Parathyroid adenoma (tissue), 2 donors: ENCODE results near the gene ZNF165.
A peak's percentile ranks its signal among the peaks of the same experiment; 100 is the strongest.

Experiments
- H2AFZ ChIP-seq: fragments of 300-600 bp; sonication (generic); one replicate; pipeline ENCODE4 v1.7.0; 2017; ENCODE audit warnings: antibody characterized with exemption, mild to moderate bottlenecking
- H3K27ac ChIP-seq: fragments of 300-600 bp; sonication (generic); one replicate; pipeline ENCODE4 v1.7.0; 2017
- H3K27me3 ChIP-seq: fragments of 300-600 bp; sonication (generic); one replicate; pipeline ENCODE4 v1.7.0; 2017; ENCODE audit warnings: low read length; ENCODE audit not compliant: control insufficient read depth, insufficient read depth
- H3K36me3 ChIP-seq: fragments of 300-600 bp; sonication (generic); one replicate; pipeline ENCODE4 v1.7.0; 2017; ENCODE audit warnings: low read length; ENCODE audit not compliant: control insufficient read depth, insufficient read depth
- H3K4me1 ChIP-seq: fragments of 300-600 bp; sonication (generic); one replicate; pipeline ENCODE4 v1.7.0; 2017; ENCODE audit warnings: control low read depth
- H3K4me2 ChIP-seq: fragments of 300-600 bp; sonication (generic); one replicate; pipeline ENCODE4 v1.7.0; 2017; ENCODE audit warnings: low read length
- H3K4me3 ChIP-seq: fragments of 300-600 bp; sonication (generic); one replicate; pipeline ENCODE4 v1.7.0; 2017; ENCODE audit warnings: low read depth, low read length
- H3K79me2 ChIP-seq: fragments of 300-600 bp; sonication (generic); one replicate; pipeline ENCODE4 v1.7.0; 2017; ENCODE audit warnings: control low read depth
- H3K9ac ChIP-seq: fragments of 300-600 bp; sonication (generic); one replicate; pipeline ENCODE4 v1.7.0; 2017; ENCODE audit warnings: mild to moderate bottlenecking
- H3K9me3 ChIP-seq: fragments of 300-600 bp; sonication (generic); one replicate; pipeline ENCODE4 v1.7.0; 2017; ENCODE audit warnings: low read length; ENCODE audit not compliant: control insufficient read depth
- TF ChIP-seq, protein P1 (sequence below): fragments of 300-600 bp; sonication (generic); IDR thresholded peaks from one replicate; pipeline ENCODE4 v1.7.0; 2017; ENCODE audit warnings: antibody characterized with exemption, mild to moderate bottlenecking
- donor health status: primary hyperparathyroidism.

Gene ZNF165

DNA sequence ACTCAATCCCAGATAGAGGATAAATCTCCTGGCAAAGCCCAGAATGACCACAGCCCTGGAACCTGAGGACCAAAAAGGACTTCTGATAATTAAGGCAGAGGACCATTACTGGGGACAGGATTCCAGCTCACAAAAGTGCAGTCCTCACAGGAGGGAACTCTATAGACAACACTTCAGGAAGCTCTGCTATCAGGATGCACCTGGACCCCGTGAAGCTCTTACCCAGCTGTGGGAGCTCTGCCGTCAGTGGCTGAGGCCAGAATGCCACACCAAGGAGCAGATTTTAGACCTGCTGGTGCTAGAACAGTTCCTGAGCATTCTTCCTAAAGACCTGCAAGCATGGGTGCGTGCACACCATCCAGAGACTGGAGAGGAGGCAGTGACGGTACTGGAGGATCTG is 45.0 kb downstream of the ZNF165 start:
- Histone ChIP-seq H3K4me1 (peaks cover 4% of the 10 kb centered on the region), H3K36me3 (no peaks in the 10 kb centered on the region), H3K27me3 (no peaks in the 10 kb centered on the region), H3K9me3 (no peaks in the 10 kb centered on the region), H3K27ac (peak overlapping the region; percentile 56), H3K9ac (no peak overlapping the region), H3K4me3 (no peak overlapping the region), H2AFZ (no peak overlapping the region), H3K4me2 (no peak overlapping the region), H3K79me2 (peaks cover 7% of the 10 kb centered on the region)
- TF ChIP-seq, protein P1, sequence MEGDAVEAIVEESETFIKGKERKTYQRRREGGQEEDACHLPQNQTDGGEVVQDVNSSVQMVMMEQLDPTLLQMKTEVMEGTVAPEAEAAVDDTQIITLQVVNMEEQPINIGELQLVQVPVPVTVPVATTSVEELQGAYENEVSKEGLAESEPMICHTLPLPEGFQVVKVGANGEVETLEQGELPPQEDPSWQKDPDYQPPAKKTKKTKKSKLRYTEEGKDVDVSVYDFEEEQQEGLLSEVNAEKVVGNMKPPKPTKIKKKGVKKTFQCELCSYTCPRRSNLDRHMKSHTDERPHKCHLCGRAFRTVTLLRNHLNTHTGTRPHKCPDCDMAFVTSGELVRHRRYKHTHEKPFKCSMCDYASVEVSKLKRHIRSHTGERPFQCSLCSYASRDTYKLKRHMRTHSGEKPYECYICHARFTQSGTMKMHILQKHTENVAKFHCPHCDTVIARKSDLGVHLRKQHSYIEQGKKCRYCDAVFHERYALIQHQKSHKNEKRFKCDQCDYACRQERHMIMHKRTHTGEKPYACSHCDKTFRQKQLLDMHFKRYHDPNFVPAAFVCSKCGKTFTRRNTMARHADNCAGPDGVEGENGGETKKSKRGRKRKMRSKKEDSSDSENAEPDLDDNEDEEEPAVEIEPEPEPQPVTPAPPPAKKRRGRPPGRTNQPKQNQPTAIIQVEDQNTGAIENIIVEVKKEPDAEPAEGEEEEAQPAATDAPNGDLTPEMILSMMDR: no peak

DNA sequence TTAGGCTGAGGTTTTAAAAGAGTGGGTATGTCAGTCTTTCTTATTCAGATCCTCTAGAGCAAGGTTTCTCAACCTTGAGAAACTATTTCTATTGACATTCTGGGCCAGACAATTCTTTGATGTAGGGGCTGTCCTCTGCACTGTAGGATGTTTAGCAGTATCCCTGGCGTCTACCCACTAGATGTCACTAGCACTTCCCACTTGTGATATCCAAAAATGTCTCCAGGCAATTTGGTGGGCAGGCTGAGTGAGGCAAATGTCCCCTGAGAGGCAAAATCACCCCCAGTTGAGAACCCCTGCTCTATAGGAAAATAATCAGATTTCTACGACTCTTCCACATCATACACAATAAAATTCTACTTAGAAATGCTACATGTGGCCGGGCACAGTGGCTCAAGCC is 53.6 kb downstream of the ZNF165 start:
- Histone ChIP-seq H3K36me3 (no peaks in the 10 kb centered on the region), H3K79me2 (peaks cover 23% of the 10 kb centered on the region), H3K4me3 (no peak overlapping the region), H3K27ac (no peak overlapping the region), H2AFZ (no peak overlapping the region), H3K9me3 (no peaks in the 10 kb centered on the region), H3K4me2 (no peak overlapping the region), H3K27me3 (no peaks in the 10 kb centered on the region), H3K4me1 (no peaks in the 10 kb centered on the region), H3K9ac (no peak overlapping the region)
- TF ChIP-seq, protein P1: no peak

DNA sequence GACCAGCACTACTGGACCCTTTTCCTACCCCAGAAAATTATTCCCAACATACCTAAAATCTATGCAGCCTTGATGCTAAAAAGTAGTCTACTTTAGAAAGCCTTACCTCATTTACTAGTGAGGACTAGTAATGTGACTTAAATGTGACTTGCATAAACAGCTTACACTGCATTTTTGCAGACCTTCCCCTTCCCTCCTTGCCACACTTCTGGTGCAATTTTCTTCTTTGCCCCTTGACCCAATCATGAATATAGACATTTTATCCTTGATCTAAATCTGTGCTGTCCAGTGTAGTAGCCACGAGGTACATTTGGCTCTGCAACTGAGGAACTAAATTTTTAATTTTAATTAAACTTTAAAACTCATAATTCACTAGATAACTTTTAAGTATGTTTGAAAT is 54.3 kb downstream of the ZNF165 start:
- no peaks in the 10 kb centered on the region for H3K9me3 ChIP-seq
- H3K9ac ChIP-seq: no peak overlapping the region
- H2AFZ ChIP-seq: no peak overlapping the region
- no peaks in the 10 kb centered on the region for H3K36me3 ChIP-seq
- no peak overlapping the region for H3K4me2 ChIP-seq
- TF ChIP-seq, protein P1: no peak
- no peaks in the 10 kb centered on the region for H3K4me1 ChIP-seq
- H3K27me3 ChIP-seq: no peaks in the 10 kb centered on the region
- H3K27ac ChIP-seq: no peak overlapping the region
- H3K4me3 ChIP-seq: no peak overlapping the region
- H3K79me2 ChIP-seq: peaks cover 23% of the 10 kb centered on the region

DNA sequence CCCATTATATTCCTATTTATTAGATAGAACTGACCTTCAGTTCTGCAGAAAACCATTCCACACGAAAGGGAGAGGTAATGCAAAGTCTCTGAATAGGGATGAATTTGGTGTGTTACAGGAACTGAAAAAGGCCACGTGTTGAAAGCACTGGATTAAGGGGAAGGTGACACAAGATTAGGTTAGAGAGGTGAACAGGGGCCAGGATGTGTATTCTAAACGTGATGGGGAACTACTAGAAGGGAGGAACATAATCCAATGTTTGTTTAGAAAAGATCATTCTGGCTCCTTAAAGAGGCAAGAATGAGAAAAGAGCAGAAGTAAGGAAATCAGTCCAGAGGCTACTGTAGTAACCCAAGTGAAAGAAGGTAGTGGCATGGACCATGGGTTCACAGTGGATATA is 55.0 kb downstream of the ZNF165 start:
- TF ChIP-seq, protein P1: no peak
- H3K9ac ChIP-seq: no peak overlapping the region

More for the DNA sequence above, 55.0 kb downstream of the ZNF165 start:
- Histone ChIP-seq H2AFZ (no peak overlapping the region), H3K4me2 (no peak overlapping the region), H3K4me3 (no peak overlapping the region), H3K27me3 (no peaks in the 10 kb centered on the region), H3K36me3 (no peaks in the 10 kb centered on the region), H3K9me3 (no peaks in the 10 kb centered on the region), H3K27ac (no peak overlapping the region), H3K4me1 (no peaks in the 10 kb centered on the region), H3K79me2 (peaks cover 23% of the 10 kb centered on the region)
